Omental fat pad (tissue), 4 donors: ENCODE results near the gene WDR90. TPM values are rescaled to one million over a fixed set of nuclear protein-coding genes. Genes with fewer than 3 reads are reported as not detected.
"Not testable (repeated sequence)": the region's sequence is repeated elsewhere in the genome, so short reads cannot be mapped to it uniquely, and the experiment has no call there.

Experiments used
- ATAC-seq: fragments of 150-250 bp; one replicate; pipeline ENCODE4 v1.9.1; 2016; ENCODE audit warnings: mild to moderate bottlenecking, moderate library complexity; ENCODE audit not compliant: low FRiP score
- DNase-seq: peaks from one replicate; pipeline ENCODE4 v3.0.0-alpha.2; 2019; ENCODE audit warnings: low spot score
- total RNA-seq, 4 donors: library from RNA; depleted of rRNA; stranded (reverse); fragments of >200 nt; gene quantifications; one replicate each; pipeline ENCODE4 v1.1.0, GENCODE V29; 2016
- TF ChIP-seq, protein P1 (sequence below), 3 donors: fragments of 450-650 bp; IDR thresholded peaks; one replicate each; pipeline ENCODE4 v1.5.1; 2016 to 2017; ENCODE audit warnings: antibody characterized with exemption in 3 of 3, mild to moderate bottlenecking in 3 of 3, moderate library complexity in 2 of 3

The WDR90 gene
- total RNA-seq, 4 donors from 2014 or later: 7.0 to 25.1 (median 21.2) TPM

GRCh38 chr16:711548-712320 lies 62.6 kb downstream of the WDR90 start:
- TF ChIP-seq, protein P1, sequence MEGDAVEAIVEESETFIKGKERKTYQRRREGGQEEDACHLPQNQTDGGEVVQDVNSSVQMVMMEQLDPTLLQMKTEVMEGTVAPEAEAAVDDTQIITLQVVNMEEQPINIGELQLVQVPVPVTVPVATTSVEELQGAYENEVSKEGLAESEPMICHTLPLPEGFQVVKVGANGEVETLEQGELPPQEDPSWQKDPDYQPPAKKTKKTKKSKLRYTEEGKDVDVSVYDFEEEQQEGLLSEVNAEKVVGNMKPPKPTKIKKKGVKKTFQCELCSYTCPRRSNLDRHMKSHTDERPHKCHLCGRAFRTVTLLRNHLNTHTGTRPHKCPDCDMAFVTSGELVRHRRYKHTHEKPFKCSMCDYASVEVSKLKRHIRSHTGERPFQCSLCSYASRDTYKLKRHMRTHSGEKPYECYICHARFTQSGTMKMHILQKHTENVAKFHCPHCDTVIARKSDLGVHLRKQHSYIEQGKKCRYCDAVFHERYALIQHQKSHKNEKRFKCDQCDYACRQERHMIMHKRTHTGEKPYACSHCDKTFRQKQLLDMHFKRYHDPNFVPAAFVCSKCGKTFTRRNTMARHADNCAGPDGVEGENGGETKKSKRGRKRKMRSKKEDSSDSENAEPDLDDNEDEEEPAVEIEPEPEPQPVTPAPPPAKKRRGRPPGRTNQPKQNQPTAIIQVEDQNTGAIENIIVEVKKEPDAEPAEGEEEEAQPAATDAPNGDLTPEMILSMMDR (IDR thresholded peaks at IDR 0.05): peak in 1 of 3 donors; percentile 84
- ATAC-seq (peak; percentile 23), DNase-seq (no peak)

GRCh38 chr16:712740-713250 lies 63.6 kb downstream of the WDR90 start:
- TF ChIP-seq, protein P1 (IDR thresholded peaks at IDR 0.05): peak in 1 of 3 donors; percentile 28
- DNase-seq, ATAC-seq: not testable (repeated sequence)

GRCh38 chr16:714079-714478 lies 64.9 kb downstream of the WDR90 start:
- TF ChIP-seq, protein P1 (IDR thresholded peaks at IDR 0.05): no peak
- DNase-seq (no peak), ATAC-seq (no peak)

GRCh38 chr16:714558-715476 lies 65.7 kb downstream of the WDR90 start, which contains the start of gene METRN:
Gene METRN (plus strand): TSS chr16:715118. CDS start chr16:715290, 172 bp downstream.
- ATAC-seq: peak; percentile 87
- TF ChIP-seq, protein P1 (IDR thresholded peaks at IDR 0.05): no peak
- DNase-seq: peak; percentile 83

DNA sequence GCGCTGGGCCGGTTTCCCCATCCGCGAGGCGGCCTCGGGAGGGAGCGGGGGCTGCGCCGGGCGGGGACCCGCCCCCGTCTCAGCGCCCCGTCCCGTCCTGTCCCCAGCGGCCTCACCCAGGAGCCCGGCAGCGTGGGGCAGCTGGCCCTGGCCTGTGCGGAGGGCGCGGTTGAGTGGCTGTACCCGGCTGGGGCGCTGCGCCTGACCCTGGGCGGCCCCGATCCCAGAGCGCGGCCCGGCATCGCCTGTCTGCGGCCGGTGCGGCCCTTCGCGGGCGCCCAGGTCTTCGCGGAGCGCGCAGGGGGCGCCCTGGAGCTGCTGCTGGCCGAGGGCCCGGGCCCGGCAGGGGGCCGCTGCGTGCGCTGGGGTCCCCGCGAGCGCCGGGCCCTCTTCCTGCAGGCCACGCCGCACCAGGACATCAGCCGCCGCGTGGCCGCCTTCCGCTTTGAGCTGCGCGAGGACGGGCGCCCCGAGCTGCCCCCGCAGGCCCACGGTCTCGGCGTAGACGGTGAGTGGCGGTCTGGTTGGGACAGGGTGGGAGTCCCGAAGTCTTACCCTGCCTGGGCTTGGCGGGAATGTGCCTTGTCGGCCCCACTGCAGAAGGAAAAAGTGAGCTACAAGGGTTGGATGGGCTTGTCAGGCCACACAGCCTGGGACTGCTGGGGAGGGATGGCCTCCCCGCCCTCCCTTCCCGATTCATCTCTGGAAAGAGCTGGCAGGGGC lies 66.5 kb downstream of the WDR90 start:
- DNase-seq: no peak
- ATAC-seq: peak; percentile 23
- TF ChIP-seq, protein P1 (IDR thresholded peaks at IDR 0.05): no peak

DNA sequence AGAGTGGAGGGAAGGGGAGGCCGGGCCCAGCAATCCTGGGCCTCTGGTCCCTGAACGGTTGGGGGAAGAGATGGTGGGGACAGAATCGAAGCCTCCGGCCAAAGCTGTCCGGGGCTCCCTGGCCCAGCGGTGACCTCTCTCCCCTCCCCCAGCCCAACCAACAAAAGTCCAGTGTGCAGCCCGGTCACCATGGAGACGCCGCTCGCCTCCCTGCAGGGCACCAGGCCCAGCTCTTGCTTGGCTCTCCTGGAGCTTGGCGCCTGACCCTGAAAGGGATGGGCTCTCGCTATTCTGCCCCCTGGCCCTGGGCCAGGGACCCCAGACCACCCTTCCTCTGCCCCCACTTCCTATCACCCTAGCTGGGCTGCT lies 67.0 kb downstream of the WDR90 start:
- no peak for ATAC-seq

More for the DNA sequence above, 67.0 kb downstream of the WDR90 start:
- DNase-seq: no peak
- TF ChIP-seq, protein P1 (IDR thresholded peaks at IDR 0.05): no peak
